GM19467 (cell line): ENCODE data around the gene STX18.

Source experiments
- ATAC-seq: cut with Tn5 transposase; IDR thresholded peaks from one replicate; pipeline ENCODE4 v1.9.1; 2021; ENCODE audit warnings: mild to moderate bottlenecking, moderate library complexity; ENCODE audit not compliant: unreplicated experiment

STX18 gene

DNA sequence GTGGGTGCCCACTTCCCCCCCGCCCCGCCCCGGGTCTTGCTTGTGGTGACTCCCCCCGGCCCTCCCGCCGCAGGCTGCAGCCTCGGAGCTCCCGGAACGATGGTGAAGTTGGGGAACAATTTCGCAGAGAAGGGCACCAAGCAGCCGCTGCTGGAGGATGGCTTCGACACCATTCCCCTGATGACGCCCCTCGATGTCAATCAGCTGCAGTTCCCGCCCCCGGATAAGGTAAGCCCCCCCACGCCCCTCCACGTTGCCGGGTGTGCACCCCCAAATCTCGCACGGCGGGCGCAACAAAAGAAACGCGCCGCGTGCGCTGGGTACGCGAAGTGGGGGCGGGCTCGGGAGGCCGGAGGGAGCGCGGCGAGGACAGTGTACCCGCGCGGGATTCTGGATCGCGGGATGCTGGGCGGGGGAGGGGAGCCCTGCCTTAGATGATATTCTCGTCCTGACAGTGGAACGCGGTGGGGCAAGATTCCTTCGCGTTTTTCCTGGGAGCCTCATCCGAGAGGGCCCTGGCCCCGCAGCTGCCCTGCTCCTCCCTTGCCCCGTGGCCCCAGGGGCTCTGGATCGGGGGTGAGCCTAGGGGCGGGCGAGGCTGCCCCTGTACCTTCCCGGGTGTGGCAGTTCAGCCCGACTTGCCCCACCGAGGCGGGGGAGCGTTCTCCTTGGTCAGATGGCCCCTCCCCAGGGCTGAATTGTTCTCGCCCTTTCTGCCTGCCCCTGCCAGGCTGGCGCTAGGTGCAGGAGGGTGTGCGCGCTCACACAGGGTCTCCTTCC lies 154.1 kb downstream of the STX18 start:
- no peak for ATAC-seq

DNA sequence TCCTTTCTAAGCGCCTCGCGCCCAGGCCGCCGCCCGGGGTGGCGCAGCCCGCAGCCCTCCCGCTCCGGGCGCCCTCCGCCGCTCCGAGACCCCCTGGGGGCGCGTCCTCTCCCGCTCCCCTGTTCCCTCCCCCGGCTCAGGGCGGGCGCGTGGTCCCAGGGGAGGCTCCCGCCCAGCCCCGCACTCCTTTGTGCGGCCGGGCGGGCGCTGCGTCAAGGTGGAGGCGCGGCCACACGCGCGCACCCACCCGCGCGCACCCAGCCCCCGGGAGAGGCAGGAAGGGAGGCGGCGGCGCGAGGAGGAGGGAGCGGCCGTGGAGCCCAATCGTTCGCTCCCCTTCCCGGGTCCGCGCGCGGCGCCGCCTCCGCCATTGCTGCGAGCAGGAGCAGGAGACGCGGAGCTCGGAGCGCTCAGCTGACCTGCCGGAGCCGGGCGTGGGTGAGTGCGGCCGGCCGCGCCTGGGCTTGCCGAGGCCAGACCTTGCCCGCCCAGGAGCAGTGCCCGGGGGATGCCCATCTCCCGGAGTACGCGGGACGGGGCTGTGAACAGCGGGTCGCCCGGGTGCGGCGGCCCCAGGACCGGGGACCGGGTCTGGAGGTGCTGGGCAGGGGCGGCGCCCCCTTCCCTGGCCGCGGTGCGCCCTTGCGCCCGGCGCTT lies 155.0 kb downstream of the STX18 start, which contains the start of gene NSG1:
TSS of gene NSG1 (plus strand) at position 367 of the 657 bp plus-strand sequence. CDS start 528 bp downstream, outside the sequence.
- no peak for ATAC-seq

DNA sequence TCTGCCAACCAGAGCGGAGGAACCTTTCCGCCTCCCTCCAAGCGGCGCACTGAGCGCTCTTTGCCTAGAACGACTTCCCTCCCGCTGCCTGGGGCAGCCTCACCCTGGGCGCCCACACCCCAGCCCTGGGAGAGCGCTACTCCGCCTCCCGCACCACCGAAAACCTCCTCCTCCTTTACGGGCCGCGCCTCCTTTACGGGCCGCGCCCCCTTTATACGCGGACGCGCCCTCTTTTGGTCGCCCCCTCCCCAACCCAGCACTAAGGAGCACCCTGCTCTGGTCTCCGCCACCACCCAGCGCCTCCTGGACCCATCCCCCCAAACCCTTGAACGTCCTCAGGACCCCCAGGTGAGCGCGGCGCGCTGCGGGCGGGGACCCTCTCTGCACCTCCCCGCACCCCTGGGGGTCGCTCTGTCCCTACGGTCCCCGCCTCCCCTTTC lies 155.5 kb downstream of the STX18 start:
- ATAC-seq, result no peak

DNA sequence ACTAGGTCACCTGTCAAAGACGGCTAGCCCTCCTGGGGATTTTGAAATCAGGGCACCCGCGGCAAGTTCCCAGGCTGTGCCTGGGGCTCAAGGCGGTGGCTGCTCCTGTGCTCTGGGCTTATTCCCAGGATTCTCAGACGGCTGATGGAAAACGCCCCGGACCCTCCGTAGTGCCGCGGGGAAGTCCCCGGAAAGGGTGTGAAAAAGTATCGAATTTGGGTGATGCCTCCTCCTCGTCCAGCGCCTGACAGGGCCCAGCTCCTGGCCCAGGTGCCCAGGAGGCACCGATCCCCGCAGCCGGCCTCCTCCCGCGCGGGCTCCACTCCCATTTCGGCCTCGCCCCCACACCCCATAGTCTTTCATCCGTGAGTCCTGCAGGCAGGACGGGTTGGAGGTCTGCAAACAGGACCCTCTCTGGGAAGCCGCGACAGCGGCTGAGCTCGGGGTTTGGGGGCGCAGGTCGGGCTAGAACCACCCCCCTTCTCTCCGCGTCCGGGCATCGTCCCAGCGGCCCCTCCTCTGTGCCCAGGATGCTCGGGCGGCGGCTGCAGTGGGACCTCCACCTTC lies 156.0 kb downstream of the STX18 start:
- ATAC-seq, result no peak

DNA sequence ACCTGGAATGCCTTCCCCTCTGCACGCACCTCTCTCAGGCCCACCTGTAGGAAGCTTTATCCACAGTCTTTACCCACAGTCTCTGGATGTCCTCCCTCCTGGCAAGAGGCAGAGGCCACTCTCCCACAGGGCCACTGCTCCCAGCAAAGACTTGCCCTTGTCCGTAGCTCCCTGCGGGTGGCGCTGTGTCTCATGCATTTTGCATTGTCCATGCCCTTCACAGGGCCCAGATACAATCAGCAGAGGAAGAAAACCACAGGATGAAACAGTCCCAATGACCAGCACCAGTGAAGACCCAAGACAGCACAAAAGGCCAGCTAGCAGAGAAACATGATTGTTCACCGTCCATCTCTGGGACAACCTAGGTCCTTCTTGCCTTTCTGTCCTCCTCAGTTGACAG lies 157.0 kb downstream of the STX18 start:
- ATAC-seq, result no peak

DNA sequence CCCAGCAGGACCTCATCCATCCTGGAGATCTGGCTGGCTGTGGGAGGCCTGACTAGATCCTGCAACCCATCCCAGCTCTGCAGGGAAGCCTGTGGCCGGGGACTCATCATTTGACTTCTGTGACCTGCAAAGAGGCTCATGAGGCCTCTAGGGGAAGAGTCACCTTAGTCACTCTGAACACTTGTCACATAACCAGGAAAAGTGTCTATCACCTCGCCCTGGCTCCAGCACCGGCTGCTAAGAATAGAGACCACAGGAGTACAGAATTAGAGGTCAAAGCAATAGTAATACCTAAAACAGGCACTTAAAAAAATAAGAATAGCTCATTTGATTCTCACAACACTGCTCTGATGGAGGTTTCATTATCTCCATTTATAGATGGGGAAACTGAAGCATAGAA lies 158.8 kb downstream of the STX18 start:
- ATAC-seq, result no peak

DNA sequence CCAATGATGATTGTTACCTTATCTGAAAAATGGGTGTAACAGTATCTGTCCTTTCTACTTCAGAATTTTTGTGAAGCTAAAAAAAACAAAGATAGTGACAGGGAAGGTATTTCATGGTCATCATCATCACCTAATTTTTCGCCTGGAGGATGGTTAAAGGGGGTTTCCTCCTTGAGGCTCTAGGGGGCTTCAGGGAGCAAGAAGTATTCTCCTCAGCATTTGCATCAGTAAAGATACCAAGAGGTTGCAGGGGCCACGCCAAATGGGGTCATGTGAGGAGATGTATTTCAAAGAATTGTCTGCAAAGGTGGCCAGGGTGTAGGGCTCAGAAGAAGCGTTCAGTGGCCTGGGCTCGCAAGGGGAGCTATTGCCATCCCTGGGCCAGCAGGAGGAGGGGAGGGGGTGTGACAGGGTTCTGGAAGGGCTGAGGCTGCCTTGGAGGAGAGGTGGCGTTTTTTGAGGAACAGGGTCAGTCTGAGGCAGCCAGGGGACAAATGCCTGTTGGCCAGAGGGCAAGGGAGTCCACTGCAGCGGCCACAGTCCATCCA lies 162.2 kb downstream of the STX18 start:
- no peak for ATAC-seq

DNA sequence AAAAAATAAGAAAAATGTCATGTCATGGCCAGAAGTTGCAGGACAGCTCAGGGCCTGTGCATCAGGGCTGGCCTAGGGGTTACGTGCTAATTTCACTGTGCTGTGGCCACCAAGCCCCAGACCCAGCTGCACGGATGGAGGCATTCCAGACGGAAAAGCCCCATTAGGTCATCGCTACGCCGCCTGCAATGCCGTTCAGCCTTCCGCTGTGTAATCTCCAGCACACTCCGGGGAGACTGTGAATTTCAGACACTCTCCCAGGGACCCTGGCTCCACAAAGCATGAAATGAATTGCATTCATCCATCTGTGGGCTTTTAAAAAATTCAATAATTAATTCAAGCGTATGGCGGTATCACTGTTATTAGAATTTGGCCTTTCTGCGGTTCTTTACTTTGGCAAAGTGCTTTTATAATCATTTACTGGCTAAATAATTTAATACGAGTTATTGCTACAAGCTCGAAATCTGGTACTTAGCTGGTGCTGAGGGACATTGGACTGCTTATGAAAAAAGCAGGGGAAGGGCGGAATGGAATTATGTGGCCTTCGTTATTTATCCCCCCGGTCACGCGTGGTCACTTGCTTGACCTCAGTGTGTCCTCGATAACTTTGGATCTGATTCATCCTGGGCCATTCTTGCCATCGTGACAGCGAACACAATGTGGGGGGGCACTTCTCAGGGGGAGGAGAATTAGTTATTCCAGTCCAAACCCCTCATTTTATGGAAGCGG lies 164.0 kb downstream of the STX18 start:
- no peak for ATAC-seq

DNA sequence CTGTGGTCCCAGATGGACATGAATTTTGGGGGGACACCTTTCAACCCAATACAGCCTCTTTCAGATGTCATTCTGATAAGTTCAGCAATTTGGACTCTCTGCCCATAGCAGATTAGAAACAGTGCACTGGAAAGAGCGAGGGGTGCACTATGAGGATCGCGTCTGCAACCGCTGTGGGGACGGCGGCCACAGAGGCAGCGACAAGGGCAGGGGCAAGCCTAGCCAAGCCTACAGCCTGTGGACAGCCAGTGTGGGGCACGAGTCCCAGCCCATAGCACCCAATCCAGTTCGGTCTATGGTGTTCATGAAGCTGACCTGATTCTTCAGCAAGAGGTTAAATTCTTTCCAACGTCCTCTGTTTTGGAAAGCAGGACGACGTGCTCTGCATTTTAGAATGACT lies 164.7 kb downstream of the STX18 start:
- ATAC-seq, result no peak

DNA sequence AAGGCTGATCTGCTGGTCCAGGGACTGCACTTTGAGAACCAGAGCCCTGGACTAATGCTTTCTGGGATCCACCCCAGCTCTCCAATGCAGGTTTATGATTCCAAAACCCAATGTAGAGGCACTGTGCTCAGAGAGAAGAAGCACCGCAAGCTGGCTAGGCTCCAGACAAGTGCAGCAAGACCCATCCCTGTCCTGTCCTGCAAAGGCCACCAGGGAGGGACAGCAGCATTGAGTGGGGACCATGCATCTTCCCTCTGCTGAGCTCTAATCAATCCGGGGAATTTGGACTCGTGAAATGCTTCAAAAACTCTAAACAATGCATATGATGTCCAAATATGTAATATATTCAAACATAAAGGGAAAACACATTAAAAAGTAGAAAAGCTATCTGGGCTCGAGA lies 165.8 kb downstream of the STX18 start:
- ATAC-seq, result no peak

DNA sequence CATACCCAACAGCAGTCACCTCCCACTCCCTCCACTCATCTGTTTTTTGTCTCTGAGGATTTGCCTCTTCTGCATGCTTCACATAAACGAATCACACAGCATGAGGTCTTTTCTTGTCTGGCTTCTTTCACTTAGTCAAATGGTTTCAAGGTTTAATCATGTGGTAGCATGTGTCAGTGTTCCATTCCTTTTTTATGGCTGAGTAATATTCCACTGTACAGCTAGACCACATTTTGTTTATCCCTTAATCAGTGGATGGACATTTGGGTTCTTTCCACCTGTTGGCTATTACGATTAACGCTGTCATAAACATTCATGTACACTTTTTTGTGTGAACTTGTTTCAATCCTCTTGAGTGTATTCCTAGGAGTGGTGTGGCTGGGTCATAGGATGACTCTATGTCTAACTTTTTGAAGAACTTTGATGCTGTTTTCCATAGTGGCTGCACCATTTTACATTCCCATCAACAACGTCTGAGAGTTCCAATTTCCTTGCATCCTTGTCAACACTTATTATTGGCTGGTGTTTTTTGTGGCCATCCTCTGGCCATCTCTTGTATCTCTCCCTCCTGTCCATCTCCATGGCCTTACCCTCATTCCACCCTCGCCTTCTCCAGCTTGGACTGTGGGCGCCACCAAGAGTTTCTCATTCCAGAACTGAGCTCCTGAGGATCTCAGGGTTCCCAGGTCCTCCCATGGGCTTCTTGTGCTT lies 167.3 kb downstream of the STX18 start:
- ATAC-seq, result no peak
